Loucy (cell line): ENCODE measurements around the gene HSF2.

Experiments used
- EZH2phosphoT487 ChIP-seq: fragments of 200-600 bp; IDR thresholded peaks from 2 replicates; pipeline ENCODE4 v1.6.1; 2018; ENCODE audit warnings: antibody characterized with exemption, mild to moderate bottlenecking, moderate library complexity, borderline replicate concordance
- TF ChIP-seq, protein P1 (sequence below): fragments of 200-600 bp; sonication (generic); conservative IDR thresholded peaks from 2 replicates; pipeline ENCODE4 v1.5.1; 2014; ENCODE audit warnings: mild to moderate bottlenecking, antibody characterized with exemption, low read length

DNA sequence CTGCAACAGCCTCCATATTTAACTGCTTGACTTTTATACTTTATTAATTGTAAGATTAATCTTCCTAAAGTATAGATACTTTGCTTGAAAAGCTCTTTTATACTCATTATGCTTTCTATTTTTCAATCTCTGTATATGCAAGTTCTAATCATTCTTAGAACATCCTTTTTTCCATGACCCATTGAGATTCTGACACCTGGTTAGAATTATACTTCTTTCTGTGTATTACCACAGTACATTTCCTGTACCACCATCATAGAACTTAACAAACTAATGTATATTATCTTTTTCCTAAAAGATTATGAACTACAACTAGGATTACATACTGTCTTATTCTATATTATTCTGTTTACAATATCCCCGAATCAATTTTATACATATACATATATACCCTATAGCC lies 58.6 kb downstream of the HSF2 start:
- TF ChIP-seq, protein P1, sequence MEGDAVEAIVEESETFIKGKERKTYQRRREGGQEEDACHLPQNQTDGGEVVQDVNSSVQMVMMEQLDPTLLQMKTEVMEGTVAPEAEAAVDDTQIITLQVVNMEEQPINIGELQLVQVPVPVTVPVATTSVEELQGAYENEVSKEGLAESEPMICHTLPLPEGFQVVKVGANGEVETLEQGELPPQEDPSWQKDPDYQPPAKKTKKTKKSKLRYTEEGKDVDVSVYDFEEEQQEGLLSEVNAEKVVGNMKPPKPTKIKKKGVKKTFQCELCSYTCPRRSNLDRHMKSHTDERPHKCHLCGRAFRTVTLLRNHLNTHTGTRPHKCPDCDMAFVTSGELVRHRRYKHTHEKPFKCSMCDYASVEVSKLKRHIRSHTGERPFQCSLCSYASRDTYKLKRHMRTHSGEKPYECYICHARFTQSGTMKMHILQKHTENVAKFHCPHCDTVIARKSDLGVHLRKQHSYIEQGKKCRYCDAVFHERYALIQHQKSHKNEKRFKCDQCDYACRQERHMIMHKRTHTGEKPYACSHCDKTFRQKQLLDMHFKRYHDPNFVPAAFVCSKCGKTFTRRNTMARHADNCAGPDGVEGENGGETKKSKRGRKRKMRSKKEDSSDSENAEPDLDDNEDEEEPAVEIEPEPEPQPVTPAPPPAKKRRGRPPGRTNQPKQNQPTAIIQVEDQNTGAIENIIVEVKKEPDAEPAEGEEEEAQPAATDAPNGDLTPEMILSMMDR, result no peak
- no peak for TF ChIP-seq EZH2phosphoT487
